GM12891 (cell line): ENCODE data around the gene CHMP4B.

Experiments used
- POLR2A ChIP-seq: IDR thresholded peaks from 2 replicates; pipeline ENCODE4 v1.6.1; 2011; ENCODE audit warnings: low read depth, low read length, control low read depth
- POLR2AphosphoS5 ChIP-seq: IDR thresholded peaks from 2 replicates; pipeline ENCODE4 v1.6.1; 2011; ENCODE audit warnings: low read depth, low read length, control low read depth
- TAF1 ChIP-seq: IDR thresholded peaks from 2 replicates; pipeline ENCODE4 v1.6.1; 2011; ENCODE audit warnings: low read depth, low read length, control low read depth

- TF ChIP-seq POLR2AphosphoS5 (no peak), POLR2A (no peak), TAF1 (no peak)
Observed at GRCh38 chr20:33852626-33853506, 41.7 kb downstream of the CHMP4B start.
